ENCODE measurements around the gene SEMG1.

DNA sequence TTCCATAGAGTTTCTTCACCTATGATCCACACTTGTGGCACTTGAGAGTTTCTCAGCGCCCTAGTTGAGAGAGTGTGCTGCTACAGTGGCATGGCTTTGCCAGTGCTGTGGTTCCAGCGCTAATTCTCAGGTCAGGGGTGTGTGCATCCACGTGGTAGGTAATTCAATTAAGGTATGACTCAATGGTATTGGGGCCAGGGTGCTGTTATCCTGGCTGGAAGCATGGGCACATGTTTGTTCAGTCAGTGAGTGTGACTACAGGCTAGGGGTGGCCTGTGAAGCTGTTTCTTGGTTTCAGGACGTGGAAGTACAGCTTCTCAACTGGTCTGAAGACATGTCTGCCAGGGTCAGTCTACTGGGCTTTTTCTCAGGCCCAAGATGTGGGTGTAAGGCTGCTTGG lies 11.3 kb downstream of the SEMG1 start:
- TF ChIP-seq EZH2 (IDR thresholded peaks at IDR 0.05; ENCODE audit: borderline replicate concordance, insufficient read depth, low read depth, low read length, poor library complexity, severe bottlenecking) = no peak
- TF ChIP-seq, protein P1, sequence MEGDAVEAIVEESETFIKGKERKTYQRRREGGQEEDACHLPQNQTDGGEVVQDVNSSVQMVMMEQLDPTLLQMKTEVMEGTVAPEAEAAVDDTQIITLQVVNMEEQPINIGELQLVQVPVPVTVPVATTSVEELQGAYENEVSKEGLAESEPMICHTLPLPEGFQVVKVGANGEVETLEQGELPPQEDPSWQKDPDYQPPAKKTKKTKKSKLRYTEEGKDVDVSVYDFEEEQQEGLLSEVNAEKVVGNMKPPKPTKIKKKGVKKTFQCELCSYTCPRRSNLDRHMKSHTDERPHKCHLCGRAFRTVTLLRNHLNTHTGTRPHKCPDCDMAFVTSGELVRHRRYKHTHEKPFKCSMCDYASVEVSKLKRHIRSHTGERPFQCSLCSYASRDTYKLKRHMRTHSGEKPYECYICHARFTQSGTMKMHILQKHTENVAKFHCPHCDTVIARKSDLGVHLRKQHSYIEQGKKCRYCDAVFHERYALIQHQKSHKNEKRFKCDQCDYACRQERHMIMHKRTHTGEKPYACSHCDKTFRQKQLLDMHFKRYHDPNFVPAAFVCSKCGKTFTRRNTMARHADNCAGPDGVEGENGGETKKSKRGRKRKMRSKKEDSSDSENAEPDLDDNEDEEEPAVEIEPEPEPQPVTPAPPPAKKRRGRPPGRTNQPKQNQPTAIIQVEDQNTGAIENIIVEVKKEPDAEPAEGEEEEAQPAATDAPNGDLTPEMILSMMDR (IDR thresholded peaks at IDR 0.05) = no peak
